GM18505 (cell line): Measurements from ENCODE around the gene MEDAG.
"Not testable (repeated sequence)": the region's sequence is repeated elsewhere in the genome, so short reads cannot be mapped to it uniquely, and the experiment has no call there.

Experiments used
- ATAC-seq: cut with Tn5 transposase; IDR thresholded peaks from one replicate; pipeline ENCODE4 v1.9.1; 2021; ENCODE audit not compliant: unreplicated experiment
- POLR2A ChIP-seq: IDR thresholded peaks from 4 replicates; pipeline ENCODE4 v1.6.1; 2011; ENCODE audit warnings: borderline replicate concordance; ENCODE audit not compliant: insufficient read depth, insufficient read length; ENCODE audit errors: extremely low read depth

MEDAG gene

DNA sequence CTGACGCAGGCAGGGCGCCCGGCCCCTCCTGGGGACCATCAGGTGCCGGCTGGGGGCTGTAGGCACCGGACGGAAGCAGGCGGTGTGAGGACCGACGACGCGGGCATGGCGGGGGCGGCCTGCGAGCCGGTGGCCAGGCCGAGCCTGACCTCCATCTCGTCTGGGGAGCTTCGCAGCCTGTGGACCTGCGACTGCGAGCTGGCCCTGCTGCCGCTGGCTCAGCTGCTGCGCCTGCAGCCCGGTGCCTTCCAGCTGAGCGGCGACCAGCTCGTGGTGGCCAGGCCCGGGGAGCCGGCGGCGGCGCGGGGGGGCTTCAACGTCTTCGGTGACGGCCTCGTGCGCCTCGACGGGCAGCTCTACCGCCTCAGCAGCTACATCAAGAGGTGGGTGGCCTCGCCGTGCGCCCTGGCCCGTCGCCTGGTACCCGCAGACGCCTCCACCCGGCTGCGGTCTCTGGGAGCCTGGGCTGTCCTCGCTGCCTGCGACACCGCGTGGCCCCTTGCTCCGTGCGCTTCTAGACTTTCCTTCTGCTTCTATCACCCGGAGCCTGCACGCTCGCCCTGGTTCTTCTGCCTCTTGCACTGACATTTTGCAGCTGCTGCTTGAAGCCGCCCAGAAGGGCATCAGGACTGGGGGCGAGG lies 460 bp downstream of the MEDAG start:
- TF ChIP-seq POLR2A: no peak

DNA sequence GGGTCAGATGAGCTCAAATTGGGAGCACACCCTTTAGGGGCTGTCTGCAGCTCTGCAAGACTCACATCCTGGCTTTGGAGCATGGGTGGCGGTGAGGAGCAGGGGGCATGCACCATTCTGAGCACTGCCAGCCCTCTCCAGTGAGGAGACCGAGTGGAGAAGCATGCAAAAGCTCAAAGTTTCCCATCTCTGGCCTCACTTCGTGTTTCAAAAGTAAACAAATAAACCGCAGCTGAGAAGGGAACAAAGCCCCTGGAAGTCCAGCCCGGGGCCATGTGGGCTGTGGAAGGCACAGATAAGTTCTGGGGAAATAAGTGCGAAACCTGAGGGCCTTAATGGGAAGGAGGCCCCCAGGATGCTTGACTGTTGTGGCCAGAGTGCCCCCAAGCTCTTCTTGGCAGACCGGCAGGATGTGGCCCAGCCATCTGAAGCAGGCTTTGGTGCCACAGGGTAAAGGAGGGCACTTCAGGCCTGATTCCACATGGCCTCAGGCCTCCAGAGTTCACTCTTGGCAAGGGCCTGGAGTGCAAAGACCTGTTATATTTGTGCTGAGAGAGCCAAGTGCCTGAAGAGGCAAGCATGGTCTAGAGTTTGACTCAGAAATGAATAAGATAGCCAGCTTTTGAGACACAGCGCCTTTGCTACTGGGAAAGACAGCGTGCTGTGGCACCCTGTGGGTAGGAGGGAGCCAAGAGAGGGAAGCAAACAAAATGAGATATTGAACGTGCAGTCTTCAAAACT lies 1.2 kb downstream of the MEDAG start:
- TF ChIP-seq POLR2A: no peak
- no peak for ATAC-seq

More for the DNA sequence above, 460 bp downstream of the MEDAG start:
- no peak for ATAC-seq

DNA sequence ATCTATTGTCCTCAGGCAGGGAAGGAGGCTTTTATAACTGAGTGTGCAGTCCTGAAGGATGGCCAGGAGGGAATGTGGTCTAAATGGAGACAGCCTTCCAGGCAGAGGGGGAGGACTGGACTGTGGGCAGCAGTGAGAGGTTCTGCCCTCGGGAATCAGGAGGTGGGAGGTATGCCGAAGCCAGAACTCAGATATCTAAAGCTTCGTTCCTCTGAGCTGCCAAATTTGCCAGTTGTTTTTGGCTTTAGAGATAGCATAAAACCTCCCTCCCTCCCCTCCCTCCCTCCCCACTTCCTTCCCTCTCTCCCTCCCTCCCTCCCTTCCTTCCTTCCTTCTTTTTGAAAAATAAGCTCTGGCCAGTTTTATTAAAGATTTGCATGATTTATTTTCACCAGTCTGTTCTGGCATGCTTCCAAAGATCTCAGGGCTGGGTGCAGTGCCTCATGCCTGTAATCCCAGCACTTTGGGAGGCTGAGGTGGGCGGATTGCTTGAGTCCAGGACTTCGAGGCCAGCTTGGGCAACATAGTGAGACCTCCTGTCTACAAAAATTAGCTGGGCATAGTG lies 2.4 kb downstream of the MEDAG start:
- no peak for ATAC-seq
- TF ChIP-seq POLR2A: no peak

DNA sequence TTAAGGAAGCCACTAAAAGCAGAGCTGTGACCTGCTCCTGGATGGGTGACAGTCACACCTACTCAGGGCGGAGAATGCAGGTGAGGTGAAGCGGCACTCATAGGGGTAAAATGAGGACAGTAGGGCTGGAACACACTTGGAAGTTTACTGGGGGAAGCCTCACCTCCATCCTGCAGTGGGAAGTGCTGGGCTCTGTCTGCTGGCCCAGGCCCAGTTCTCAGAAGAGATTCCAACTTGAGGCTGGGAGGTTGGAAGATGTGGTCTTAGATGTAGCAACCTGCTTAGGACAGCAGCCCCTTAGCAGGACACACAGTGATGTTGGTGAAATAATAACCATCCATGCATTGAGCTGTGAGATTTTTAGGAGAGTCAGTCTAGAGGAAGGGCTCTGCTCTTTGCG lies 4.6 kb downstream of the MEDAG start:
- no peak for TF ChIP-seq POLR2A
- no peak for ATAC-seq

DNA sequence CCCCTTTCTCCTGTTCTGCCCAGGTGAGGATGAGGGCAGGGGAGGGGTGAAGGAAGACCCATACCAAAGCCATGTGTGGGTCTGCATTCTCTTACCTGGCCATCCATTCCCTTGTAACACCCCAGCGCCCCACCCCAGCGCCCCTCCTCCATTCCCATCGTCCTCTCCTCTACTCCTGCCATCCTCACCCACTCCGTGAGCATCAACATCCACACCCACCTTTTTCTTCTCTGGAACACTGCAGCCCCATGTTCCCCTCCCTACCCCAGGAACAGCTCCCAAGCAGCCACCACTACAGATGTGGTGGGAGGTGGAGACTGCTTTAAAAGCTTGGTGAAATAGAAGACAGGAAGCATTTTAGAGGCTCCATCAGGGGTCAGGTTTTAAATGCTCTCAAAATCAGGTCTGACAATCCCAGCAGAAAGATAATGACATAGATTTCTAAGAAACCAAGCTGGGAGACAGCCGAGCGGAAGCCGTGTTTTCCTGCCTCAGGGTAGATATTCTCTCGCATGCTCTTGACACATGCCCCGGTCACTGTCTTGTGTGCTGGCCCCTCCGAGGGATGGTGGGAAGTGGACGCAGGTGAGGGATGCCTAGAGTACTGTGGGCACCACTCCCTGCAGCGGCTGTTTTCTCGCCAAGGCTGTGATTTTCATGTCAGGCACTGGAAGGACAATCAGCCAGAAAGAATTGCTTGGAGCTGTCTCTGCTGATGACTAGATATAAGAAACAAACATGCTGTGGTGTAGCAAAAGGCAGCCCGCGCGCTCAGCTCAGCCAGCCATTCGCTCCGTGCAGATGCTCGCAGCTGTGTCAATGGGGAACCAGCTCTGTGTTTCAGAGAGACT lies 9.8 kb downstream of the MEDAG start:
- TF ChIP-seq POLR2A: no peak
- no peak for ATAC-seq

DNA sequence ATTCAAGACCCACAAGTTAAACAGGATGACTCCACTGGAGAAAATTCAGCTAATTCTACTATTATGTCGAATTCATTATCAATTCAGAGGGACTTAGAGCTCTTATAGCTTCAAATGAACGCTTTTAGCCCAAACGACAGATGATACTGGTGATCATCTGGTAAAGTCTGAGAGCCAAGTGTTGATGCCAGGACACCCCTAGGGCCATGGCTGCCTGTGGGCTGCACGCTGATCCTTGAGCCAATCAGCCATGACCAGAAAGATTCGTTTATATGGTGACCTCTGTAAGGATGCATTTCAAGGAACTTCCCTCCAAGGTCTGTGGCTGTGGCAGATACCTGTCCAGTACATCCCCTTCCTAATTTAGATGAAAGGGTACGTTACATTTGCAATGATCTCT lies 10.9 kb downstream of the MEDAG start:
- no peak for ATAC-seq
- no peak for TF ChIP-seq POLR2A

DNA sequence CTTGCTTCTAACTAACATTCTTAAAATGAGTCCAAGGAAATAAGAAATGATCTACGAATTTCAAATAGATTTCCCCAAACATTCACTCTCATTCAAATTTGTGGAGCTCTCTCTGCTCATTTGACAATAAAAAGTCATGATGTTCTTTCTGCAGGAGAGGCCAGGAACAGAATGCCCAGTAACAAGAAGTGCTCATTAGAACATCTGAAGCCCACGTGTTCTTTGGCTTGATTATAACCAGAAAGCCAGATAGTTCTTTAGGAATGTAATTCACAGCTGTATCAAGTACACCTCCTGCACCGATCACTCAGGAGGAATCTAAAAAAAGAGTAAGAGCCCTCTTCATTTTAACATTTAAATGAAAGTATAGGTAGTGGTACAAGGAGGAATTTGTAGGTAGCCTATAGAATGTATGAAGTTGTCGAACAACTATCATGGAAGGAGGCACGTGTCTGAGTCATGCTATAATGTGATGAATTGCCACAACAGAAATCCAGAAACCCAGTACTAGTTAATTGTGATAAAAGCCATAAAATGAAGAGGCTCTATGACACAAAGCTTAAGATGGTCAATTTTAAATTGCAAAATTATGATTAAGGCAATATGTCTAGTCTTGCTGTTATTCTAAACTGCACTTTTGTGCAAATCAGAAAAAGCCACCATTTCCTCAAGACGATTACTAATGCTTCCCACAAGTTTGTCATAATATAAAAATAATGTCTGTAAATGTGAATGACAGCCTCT lies 12.8 kb downstream of the MEDAG start:
- ATAC-seq: no peak
- TF ChIP-seq POLR2A: no peak

DNA sequence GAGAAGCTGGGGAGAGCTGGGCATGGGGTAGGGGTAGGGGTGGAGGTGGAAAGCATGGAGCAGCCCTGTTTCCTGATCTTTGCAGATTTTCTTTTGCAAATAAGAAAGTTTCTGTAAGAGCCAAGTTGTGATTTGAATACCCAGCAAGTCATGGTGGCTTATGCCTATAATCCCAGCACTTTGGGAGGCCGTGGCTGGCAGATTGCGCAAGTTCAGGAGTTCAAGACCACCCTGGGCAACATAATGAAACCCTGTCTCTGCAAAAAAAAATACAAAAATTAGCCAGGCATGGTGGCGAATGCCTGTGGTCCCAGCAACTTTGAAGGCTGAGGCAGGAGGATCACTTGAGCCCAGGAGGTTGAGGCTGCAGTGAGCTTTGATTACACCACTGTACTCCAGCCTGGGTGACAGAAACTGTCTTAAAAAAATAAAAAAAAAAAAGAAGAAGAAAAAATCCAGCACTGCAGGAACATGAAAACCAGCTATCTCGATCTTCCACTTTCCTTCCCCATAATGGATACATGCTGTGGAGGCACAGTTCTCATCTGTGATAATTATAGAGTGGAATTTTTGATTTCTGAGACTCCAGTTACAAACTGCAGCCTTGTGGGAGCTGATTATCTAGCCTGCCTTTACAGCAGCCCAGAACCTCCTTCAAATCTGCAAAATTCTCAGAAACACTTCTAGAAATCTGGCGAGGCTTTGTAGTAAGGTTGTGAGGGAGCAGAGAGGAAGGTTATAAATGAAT lies 14.3 kb downstream of the MEDAG start:
- no peak for ATAC-seq

DNA sequence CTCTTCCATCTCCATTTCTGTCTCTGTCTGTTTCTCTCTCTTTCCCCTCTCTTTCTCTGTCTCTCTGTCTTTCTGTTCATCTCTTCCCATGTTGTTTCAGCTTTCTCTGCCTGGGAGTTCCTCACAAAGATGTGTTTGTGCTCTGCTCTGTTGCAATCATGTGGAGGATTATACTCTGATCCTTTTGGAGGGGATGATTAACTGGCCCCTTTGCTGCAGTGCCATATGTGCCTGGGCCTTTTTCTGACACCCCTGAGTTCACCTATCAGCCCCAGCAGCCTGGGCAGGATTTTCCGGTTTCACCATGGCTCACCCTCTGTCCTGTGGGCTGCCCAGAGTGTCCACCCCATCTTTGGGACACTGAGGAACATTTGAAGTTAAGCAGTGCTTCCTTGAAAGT lies 17.3 kb downstream of the MEDAG start:
- TF ChIP-seq POLR2A: no peak
- no peak for ATAC-seq

More for the DNA sequence above, 14.3 kb downstream of the MEDAG start:
- TF ChIP-seq POLR2A: no peak

DNA sequence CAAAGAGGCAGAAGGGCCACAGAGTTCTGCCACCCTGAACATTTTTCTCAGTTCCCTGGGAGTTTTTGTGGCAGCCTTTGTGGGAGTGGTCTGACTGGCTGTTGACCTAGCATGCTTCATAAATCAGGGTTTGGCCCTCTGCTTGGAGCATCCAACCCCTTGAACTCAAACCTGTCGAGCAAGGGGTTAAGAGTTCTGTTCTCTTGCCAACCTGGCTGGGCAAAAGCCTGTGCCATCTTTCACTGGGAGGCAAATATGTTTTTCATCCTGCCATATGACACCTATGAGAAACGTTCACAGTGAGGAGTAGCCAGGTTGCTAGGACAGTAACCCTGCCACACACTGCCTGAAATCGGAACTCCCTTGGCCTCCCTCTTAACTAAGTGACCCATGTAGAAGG lies 18.6 kb downstream of the MEDAG start:
- ATAC-seq: no peak
- TF ChIP-seq POLR2A: no peak

DNA sequence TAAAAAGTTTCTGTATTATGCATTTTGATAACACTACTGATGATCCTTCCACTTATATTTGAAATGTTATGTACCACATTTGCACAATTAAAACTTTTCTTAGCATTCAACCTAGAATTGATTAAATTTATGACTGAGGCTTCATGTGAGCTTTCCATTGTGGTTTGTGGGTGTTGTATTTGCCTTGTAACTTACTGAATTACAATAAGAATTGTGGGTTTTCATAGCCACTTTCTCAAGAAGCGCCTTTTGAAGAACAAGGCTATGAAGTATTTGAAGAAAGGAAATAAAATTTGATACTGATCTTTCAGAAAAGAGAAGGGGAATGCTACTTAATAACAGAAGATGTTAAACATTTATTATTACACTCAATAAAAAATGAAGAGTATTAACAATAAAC lies 19.4 kb downstream of the MEDAG start:
- TF ChIP-seq POLR2A: no peak
- ATAC-seq: no peak

DNA sequence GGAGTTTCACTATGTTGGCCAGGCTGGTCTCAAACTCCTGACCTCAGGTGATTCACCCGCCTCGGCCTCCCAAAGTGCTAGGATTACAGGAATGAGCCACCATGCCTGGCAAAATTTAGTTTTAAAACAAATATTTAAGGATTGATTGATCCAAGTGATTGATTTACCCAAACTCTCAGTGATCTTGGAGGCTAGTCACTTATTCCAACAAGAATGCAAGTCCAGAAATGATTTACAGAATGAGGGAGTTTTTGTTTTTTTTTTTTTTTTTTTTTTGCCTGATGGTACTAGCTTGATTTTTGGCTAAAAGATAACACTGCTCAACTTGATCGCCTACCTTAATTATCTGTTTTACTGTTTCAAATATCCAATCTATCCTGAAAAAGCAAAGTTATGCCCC lies 20.7 kb downstream of the MEDAG start:
- no peak for ATAC-seq

DNA sequence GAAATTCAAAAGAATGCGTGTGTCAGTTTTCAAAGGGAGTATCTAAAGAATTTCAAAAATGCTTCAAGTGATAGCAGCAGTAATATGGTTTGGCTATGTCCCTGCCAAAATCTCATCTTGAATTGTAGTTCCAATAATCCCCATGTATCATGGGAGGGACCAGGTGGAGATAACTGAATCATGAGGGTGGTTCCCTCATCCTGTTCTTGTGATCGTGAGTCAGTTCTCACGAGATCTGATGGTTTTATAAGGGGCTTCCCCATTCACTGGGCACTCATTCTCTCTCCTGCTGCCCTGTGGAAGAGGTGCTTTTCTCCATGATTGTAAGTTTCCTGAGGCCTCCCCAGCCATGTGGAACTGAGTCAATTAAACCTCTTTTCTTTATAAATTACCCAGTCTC lies 21.1 kb downstream of the MEDAG start:
- not testable (repeated sequence) for ATAC-seq

More for the DNA sequence above, 20.7 kb downstream of the MEDAG start:
- TF ChIP-seq POLR2A: no peak
